Heart left ventricle (tissue), 16 donors: ENCODE data around the gene SH3BP5. TPM values are rescaled to one million over a fixed set of nuclear protein-coding genes. Genes with fewer than 3 reads are reported as not detected.

ENCODE experiments used
- ATAC-seq, 4 donors: fragments of 200-7000 bp; cut with Tn5 transposase; one replicate each; pipeline ENCODE4 v1.9.1; 2020 to 2022; ENCODE audit warnings: moderate library complexity in 4 of 4, mild to moderate bottlenecking in 3 of 4, moderate number of reproducible peaks in 1 of 4
- DNase-seq, 5 donors: peaks; one replicate each; pipeline ENCODE4 v3.0.0-alpha.2; 2020
- H3K27ac ChIP-seq, 12 donors: fragments of 200-600 bp; sonication (generic) in 4 of 12; one replicate each; pipeline versions ENCODE4 v1.5.0 to v1.8.0; 2016 to 2022; ENCODE audit warnings: mild to moderate bottlenecking in 2 of 12
- H3K27me3 ChIP-seq, 9 donors: fragments of 200-600 bp; sonication (generic) in 2 of 9; one replicate each; pipeline versions ENCODE4 v1.5.1 to v1.8.0; 2016 to 2022; ENCODE audit warnings: mild to moderate bottlenecking in 3 of 9
- H3K36me3 ChIP-seq, 9 donors: fragments of 200-600 bp; sonication (generic) in 2 of 9; one replicate each; pipeline versions ENCODE4 v1.5.0 to v1.8.0; 2018 to 2022; ENCODE audit warnings: mild to moderate bottlenecking in 2 of 9
- H3K4me1 ChIP-seq, 12 donors: fragments of 200-600 bp; sonication (generic) in 4 of 12; one replicate each; pipeline versions ENCODE4 v1.5.0 to v1.8.0; 2016 to 2022; ENCODE audit warnings: mild to moderate bottlenecking in 3 of 12
- H3K4me3 ChIP-seq, 12 donors: fragments of 200-600 bp; sonication (generic) in 4 of 12; one replicate each; pipeline versions ENCODE4 v1.5.0 to v1.8.0; 2017 to 2022; ENCODE audit warnings: mild to moderate bottlenecking in 9 of 12, moderate library complexity in 4 of 12
- H3K9me3 ChIP-seq, 12 donors: fragments of 200-600 bp; sonication (generic) in 4 of 12; one replicate each; pipeline versions ENCODE4 v1.5.0 to v1.8.0; 2016 to 2022; ENCODE audit warnings: mild to moderate bottlenecking in 1 of 12
- POLR2A ChIP-seq, 2 donors: fragments of 450-650 bp; IDR thresholded peaks; one replicate each; pipeline ENCODE4 v1.6.1; 2017; ENCODE audit warnings: antibody characterized with exemption in 2 of 2, mild to moderate bottlenecking in 2 of 2, moderate library complexity in 2 of 2
- WGBS, 4 donors: extraction: QIAGEN DNeasy Blood & Tissue Kit in 2 of 4; methylation state at CpG; one replicate each; pipeline versions ENCODE4 v1.1.5 to v1.1.7; 2013 to 2018; 5-methylcytosine and 5-hydroxymethylcytosine counted together
- intact Hi-C, 10 donors: fragments of 100-400 bp; cut with DNase I; formaldehyde crosslinking; loops; one replicate each; pipeline versions ENCODE4 v1.11.1 to v1.14.2; 2022
- polyA plus RNA-seq, 2 donors: library from polyadenylated mRNA; stranded (reverse); fragments of 200-250 nt; gene quantifications; one replicate each; pipeline ENCODE4 v1.2.3, GENCODE V29; 2013
- total RNA-seq, 9 donors: library from RNA; depleted of rRNA in 2 of 9; stranded (reverse); fragments of >200 nt in 2 of 9; fragmentation: NEBNext Ultra II Directional in 3 of 9; extraction: Animal tissue kit (Norgen Biotek cat#: 25700) in 3 of 9; gene quantifications; one replicate each; pipeline versions ENCODE4 v1.1.0 to v1.2.4, GENCODE V29; 2016 to 2023
- TF ChIP-seq, protein P1 (sequence below), 12 donors: fragments of 200-600 bp; sonication (generic) in 4 of 12; IDR thresholded peaks; one replicate each; pipeline versions ENCODE4 v1.5.0 to v1.8.0; 2018 to 2022; ENCODE audit warnings: antibody characterized with exemption in 12 of 12, mild to moderate bottlenecking in 5 of 12
- donor health status: ischemic (EF 13 %, LVEDD 7.1; RV severe dilation, severe dysfunction).
- donor health status: healthy with polysubstance abuse.
- donor health status: DM: no; HTN: yes; CAD: no.
- donor health status: DM: no; HTN: no; CAD: no.
- donor health status: ischemic (EF 25% LVEDD 6.9; RV normal size, moderate dysfunction).
- donor health status: ischemic (EF 25% LVEDD 5.7; RV mildly dilated, moderate dysfunction).
- donor health status: healthy.
- donor health status: DM: yes; HTN: yes; CAD: no.
- donor health status: ischemic (EF 35%, LVEDD 5.7; RV mildly dilated, moderate dysfunction).
- donor health status: nonischemic (EF 11% LVEDD 7.7; RV severe dilation, severe dysfunction).
- donor health status: DM: yes; HTN: yes; CAD: no.
- donor health status: PGD.
- donor health status: ischemic (EF 29% LVEDD 5.4; RV normal size, mild dysfunction).
- donor health status: nonischemic (EF 23%, LVEDD 6.1; RV moderate dilation, normal function).

Gene SH3BP5
- total and polyA plus RNA-seq, 11 donors: 4.9 to 28.6 (median 9.9) TPM

DNA sequence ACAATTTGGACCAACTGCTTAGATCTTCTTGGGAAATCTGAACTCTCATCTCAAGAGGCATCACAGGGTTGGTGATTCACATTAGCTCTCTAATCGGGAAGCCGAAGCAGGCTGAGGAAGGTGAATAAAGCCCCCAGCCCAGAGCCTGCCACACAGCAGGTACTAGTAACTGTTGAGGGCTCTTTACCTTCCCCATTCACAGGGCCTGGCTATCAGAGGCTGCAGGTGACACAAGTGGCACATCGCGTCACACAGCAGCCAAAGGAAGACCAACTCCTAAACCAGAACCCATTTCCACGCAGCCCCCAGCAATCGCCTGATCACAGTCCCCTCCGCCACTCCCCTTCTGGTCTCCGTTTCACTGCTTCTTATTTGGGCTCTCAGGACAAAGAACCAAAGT lies 29.2 kb downstream of the SH3BP5 start:
- peak overlapping the region in 1 of 12 donors; percentile 12 for H3K4me3 ChIP-seq
- H3K36me3 ChIP-seq: peaks cover 0 to 24% (median 0%) of the 10 kb centered on the region in 9 donors
- 85 to 97% (median 88%) methylated on average over 8 of the region's 8 CpGs for WGBS, 4 donors
- H3K9me3 ChIP-seq: no peaks in the 10 kb centered on the region
- no peak overlapping the region for H3K27ac ChIP-seq
- ATAC-seq (no peak), DNase-seq (no peak)
- TF ChIP-seq POLR2A (IDR thresholded peaks at IDR 0.05): no peak
- TF ChIP-seq, protein P1, sequence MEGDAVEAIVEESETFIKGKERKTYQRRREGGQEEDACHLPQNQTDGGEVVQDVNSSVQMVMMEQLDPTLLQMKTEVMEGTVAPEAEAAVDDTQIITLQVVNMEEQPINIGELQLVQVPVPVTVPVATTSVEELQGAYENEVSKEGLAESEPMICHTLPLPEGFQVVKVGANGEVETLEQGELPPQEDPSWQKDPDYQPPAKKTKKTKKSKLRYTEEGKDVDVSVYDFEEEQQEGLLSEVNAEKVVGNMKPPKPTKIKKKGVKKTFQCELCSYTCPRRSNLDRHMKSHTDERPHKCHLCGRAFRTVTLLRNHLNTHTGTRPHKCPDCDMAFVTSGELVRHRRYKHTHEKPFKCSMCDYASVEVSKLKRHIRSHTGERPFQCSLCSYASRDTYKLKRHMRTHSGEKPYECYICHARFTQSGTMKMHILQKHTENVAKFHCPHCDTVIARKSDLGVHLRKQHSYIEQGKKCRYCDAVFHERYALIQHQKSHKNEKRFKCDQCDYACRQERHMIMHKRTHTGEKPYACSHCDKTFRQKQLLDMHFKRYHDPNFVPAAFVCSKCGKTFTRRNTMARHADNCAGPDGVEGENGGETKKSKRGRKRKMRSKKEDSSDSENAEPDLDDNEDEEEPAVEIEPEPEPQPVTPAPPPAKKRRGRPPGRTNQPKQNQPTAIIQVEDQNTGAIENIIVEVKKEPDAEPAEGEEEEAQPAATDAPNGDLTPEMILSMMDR (IDR thresholded peaks at IDR 0.05): no peak
- no peaks in the 10 kb centered on the region for H3K27me3 ChIP-seq
- peaks cover 0 to 58% (median 35%) of the 10 kb centered on the region in 12 donors for H3K4me1 ChIP-seq
- intact Hi-C loops: no loop called here

DNA sequence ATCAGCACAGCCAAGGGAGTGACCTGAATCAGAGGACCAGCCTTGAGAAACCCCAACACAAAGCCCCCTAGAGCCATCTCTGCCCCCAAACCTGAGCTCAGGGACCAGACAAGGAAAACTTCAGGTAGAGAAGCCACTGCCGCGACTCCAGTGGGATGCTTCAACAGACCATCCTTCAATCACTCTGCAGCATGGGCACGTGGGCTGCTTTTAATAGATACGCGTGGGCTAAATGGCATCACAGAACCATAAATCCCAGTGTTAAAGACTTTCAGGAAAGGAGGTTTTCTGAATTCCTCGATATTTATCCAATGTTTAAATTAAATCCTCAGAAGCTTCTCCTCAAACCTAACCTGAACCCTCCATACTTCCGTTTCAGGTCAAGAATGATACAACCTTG lies 30.6 kb downstream of the SH3BP5 start:
- intact Hi-C loops: no loop called here
- no peaks in the 10 kb centered on the region for H3K9me3 ChIP-seq
- H3K4me3 ChIP-seq: no peak overlapping the region
- ATAC-seq (no peak), DNase-seq (no peak)
- no peaks in the 10 kb centered on the region for H3K27me3 ChIP-seq
- H3K27ac ChIP-seq: peak overlapping the region in 1 of 12 donors; percentile 72
- 95 to 99% (median 98%) methylated on average over 7 of the region's 7 CpGs for WGBS, 4 donors
- TF ChIP-seq, protein P1 (IDR thresholded peaks at IDR 0.05): no peak
- TF ChIP-seq POLR2A (IDR thresholded peaks at IDR 0.05): no peak
- peaks cover 0 to 60% (median 35%) of the 10 kb centered on the region in 12 donors for H3K4me1 ChIP-seq
- peaks cover 0 to 24% (median 0%) of the 10 kb centered on the region in 9 donors for H3K36me3 ChIP-seq

DNA sequence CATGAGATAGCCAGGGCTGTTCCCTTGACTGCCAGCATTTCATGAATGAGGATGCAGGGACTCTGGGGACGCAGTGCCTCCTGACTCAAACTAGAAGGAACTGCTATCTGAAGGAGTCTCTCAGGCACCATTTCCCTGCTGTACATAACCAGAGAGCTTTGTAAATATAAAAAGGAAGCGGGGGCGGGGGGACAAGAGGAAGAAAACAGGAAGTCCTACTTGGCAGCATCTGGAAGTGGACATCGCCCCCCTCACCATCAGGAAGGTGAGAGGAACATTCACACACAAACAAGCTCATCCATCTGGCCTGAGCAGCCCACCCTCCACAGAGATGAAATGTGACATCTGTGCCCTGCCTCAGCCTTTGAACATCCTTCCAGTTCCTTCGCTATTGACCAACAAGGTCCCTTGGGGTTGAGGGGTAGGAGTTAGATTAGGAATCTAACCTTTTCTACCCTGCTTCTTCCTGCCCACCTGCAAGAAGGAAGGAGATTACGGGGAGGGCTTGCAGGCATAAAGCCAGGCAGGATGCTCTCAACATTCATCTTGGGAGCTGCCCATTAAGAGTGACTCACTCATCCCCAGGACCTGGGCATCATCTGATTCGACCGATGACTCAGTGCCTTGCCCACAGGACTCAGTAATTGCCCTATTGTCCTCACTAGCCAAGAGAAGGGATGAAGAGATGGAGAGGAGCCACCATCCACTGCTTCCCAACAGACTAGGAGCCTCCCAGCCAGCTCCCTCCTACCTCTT lies 31.9 kb downstream of the SH3BP5 start:
- peak in 3 of 4 donors; percentile 41 to 57 (median 43) for ATAC-seq
- WGBS, 4 donors: 46 to 72% (median 58%) methylated on average over 7 to 8 of the region's 8 CpGs
- TF ChIP-seq, protein P1 (IDR thresholded peaks at IDR 0.05): peak in 1 of 12 donors; percentile 5
- no peak for TF ChIP-seq POLR2A (IDR thresholded peaks at IDR 0.05)
- Histone ChIP-seq H3K27me3 (no peaks in the 10 kb centered on the region), H3K27ac (peak overlapping the region in 2 of 12 donors; percentile 5 to 72), H3K4me1 (peaks cover 0 to 62% (median 33%) of the 10 kb centered on the region in 12 donors), H3K4me3 (no peak overlapping the region), H3K9me3 (peaks cover 0 to 2% (median 0%) of the 10 kb centered on the region in 12 donors), H3K36me3 (peaks cover 0 to 24% (median 0%) of the 10 kb centered on the region in 9 donors)
- intact Hi-C loops: no loop called here
- DNase-seq: peak in 1 of 5 donors; percentile 52

DNA sequence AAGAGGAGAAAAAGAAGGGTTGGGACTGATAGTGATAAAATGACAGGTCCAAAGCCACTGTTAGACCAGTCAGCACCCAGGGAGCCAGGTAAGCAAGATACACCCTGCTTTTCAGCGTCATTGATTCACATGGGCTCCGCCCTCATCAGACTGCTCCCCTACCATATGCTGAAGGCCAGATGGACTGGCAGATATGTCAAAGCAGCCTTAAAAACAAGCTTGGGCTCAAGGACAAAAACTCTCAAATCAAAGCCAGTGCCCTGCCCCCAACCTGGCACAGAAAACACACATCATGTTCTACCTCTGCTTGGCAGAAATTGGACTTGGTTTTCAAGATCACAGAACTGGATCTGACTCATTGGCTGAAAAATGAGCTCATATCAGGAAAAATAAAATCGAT lies 33.4 kb downstream of the SH3BP5 start:
- H3K27ac ChIP-seq: no peak overlapping the region
- H3K9me3 ChIP-seq: peaks cover 0 to 2% (median 0%) of the 10 kb centered on the region in 12 donors
- peaks cover 0 to 71% (median 20%) of the 10 kb centered on the region in 12 donors for H3K4me1 ChIP-seq
- no peak for ATAC-seq
- H3K27me3 ChIP-seq: no peaks in the 10 kb centered on the region
- TF ChIP-seq, protein P1 (IDR thresholded peaks at IDR 0.05): no peak
- TF ChIP-seq POLR2A (IDR thresholded peaks at IDR 0.05): no peak
- no peak for DNase-seq
- peaks cover 0 to 24% (median 0%) of the 10 kb centered on the region in 9 donors for H3K36me3 ChIP-seq
- intact Hi-C loops: no loop called here
- H3K4me3 ChIP-seq: no peak overlapping the region
- WGBS, 4 donors: 82 to 96% (median 90%) methylated on average over 3 of the region's 3 CpGs
